ENCODE data around the gene SLC12A9.

SLC12A9 gene

GRCh38 chr7:100855515-100855914, 3.0 kb downstream of the SLC12A9 start:
- H3K9me3 ChIP-seq (ENCODE audit: insufficient read depth, low read length), result no peaks in the 10 kb centered on the region
- no peaks in the 10 kb centered on the region for H3K27me3 ChIP-seq (ENCODE audit: insufficient read depth, insufficient read length)
- H3K4me1 ChIP-seq (ENCODE audit: insufficient read depth, insufficient read length), result peaks cover 2% of the 10 kb centered on the region
- DNase-seq (ENCODE audit: low read depth, low spot score), result no peak
- H3K9ac ChIP-seq (ENCODE audit: insufficient read length, low read depth), result no peak overlapping the region
- H3K36me3 ChIP-seq (ENCODE audit: insufficient read depth, insufficient read length, low read length), result peaks cover 23% of the 10 kb centered on the region
- no peak overlapping the region for H3K4me3 ChIP-seq (ENCODE audit: insufficient read length, low read depth)
- no peak for TF ChIP-seq YY1 (IDR thresholded peaks at IDR 0.05; ENCODE audit: insufficient read depth, insufficient read length)
- no peak for TF ChIP-seq ZNF274 (IDR thresholded peaks at IDR 0.05; ENCODE audit: low read depth, low read length)
- TF ChIP-seq SUZ12 (IDR thresholded peaks at IDR 0.05; ENCODE audit: extremely low read depth, insufficient read depth, insufficient read length), result no peak

DNA sequence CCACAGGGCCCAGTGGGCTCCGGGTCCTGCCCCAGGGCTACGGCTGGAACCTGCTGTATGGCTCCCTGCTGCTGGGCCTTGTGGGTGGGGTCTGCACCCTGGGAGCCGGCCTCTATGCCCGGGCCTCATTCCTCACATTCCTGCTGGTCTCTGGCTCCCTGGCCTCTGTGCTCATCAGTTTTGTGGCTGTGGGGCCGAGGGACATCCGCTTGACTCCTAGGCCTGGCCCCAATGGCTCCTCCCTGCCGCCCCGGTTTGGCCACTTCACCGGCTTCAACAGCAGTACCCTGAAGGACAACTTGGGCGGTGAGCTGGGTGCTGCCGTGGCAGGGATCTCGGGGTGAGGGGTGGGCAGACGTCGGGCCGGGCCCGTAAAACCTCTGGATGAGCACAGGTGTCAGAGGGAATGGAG, 4.4 kb downstream of the SLC12A9 start:
- H3K27me3 ChIP-seq (ENCODE audit: insufficient read depth, insufficient read length), result no peaks in the 10 kb centered on the region
- peaks cover 2% of the 10 kb centered on the region for H3K4me1 ChIP-seq (ENCODE audit: insufficient read depth, insufficient read length)
- H3K9me3 ChIP-seq (ENCODE audit: insufficient read depth, low read length), result no peaks in the 10 kb centered on the region
- H3K36me3 ChIP-seq (ENCODE audit: insufficient read depth, insufficient read length, low read length), result peaks cover 37% of the 10 kb centered on the region
- no peak for DNase-seq (ENCODE audit: low read depth, low spot score)
- TF ChIP-seq SUZ12 (IDR thresholded peaks at IDR 0.05; ENCODE audit: extremely low read depth, insufficient read depth, insufficient read length) (no peak), ZNF274 (IDR thresholded peaks at IDR 0.05; ENCODE audit: low read depth, low read length) (no peak), YY1 (IDR thresholded peaks at IDR 0.05; ENCODE audit: insufficient read depth, insufficient read length) (no peak)
- H3K4me3 ChIP-seq (ENCODE audit: insufficient read length, low read depth), result no peak overlapping the region
- H3K9ac ChIP-seq (ENCODE audit: insufficient read length, low read depth), result no peak overlapping the region

DNA sequence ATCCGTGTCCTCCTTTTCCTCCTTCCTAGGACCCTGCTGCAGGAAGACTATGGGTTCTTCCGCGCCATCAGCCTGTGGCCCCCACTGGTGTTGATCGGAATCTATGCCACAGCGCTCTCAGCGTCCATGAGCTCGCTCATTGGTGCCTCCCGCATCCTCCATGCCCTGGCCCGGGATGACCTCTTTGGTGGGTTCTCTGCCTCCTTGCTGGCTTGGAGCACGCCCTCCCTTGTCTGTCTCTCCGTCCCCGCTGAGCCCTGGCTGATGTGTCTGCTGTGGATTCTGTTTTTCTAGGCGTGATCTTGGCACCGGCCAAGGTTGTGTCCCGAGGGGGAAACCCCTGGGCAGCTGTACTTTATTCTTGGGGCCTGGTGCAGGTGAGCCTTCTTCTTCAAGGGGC, 7.3 kb downstream of the SLC12A9 start:
- H3K4me3 ChIP-seq (ENCODE audit: insufficient read length, low read depth), result no peak overlapping the region
- DNase-seq (ENCODE audit: low read depth, low spot score), result no peak
- no peak overlapping the region for H3K9ac ChIP-seq (ENCODE audit: insufficient read length, low read depth)
- TF ChIP-seq YY1 (IDR thresholded peaks at IDR 0.05; ENCODE audit: insufficient read depth, insufficient read length), result no peak
- no peak for TF ChIP-seq ZNF274 (IDR thresholded peaks at IDR 0.05; ENCODE audit: low read depth, low read length)
- TF ChIP-seq SUZ12 (IDR thresholded peaks at IDR 0.05; ENCODE audit: extremely low read depth, insufficient read depth, insufficient read length), result no peak
- no peaks in the 10 kb centered on the region for H3K27me3 ChIP-seq (ENCODE audit: insufficient read depth, insufficient read length)
- no peaks in the 10 kb centered on the region for H3K9me3 ChIP-seq (ENCODE audit: insufficient read depth, low read length)
- H3K36me3 ChIP-seq (ENCODE audit: insufficient read depth, insufficient read length, low read length), result peaks cover 49% of the 10 kb centered on the region
- peaks cover 2% of the 10 kb centered on the region for H3K4me1 ChIP-seq (ENCODE audit: insufficient read depth, insufficient read length)

- peaks cover 39% of the 10 kb centered on the region for H3K36me3 ChIP-seq (ENCODE audit: insufficient read depth, insufficient read length, low read length)
- H3K9ac ChIP-seq (ENCODE audit: insufficient read length, low read depth), result no peak overlapping the region
These were observed 8.4 kb downstream of the SLC12A9 start for GRCh38 chr7:100860702-100861615.

GRCh38 chr7:100861616-100861985, 9.1 kb downstream of the SLC12A9 start:
- no peak for DNase-seq (ENCODE audit: low read depth, low spot score)
- Histone ChIP-seq H3K4me1 (ENCODE audit: insufficient read depth, insufficient read length) (peaks cover 5% of the 10 kb centered on the region), H3K9ac (ENCODE audit: insufficient read length, low read depth) (no peak overlapping the region), H3K9me3 (ENCODE audit: insufficient read depth, low read length) (no peaks in the 10 kb centered on the region), H3K36me3 (ENCODE audit: insufficient read depth, insufficient read length, low read length) (peaks cover 39% of the 10 kb centered on the region), H3K27me3 (ENCODE audit: insufficient read depth, insufficient read length) (no peaks in the 10 kb centered on the region), H3K4me3 (ENCODE audit: insufficient read length, low read depth) (no peak overlapping the region)
- TF ChIP-seq YY1 (IDR thresholded peaks at IDR 0.05; ENCODE audit: insufficient read depth, insufficient read length) (no peak), SUZ12 (IDR thresholded peaks at IDR 0.05; ENCODE audit: extremely low read depth, insufficient read depth, insufficient read length) (no peak), ZNF274 (IDR thresholded peaks at IDR 0.05; ENCODE audit: low read depth, low read length) (no peak)

More at GRCh38 chr7:100860702-100861615, 8.4 kb downstream of the SLC12A9 start:
- DNase-seq (ENCODE audit: low read depth, low spot score), result no peak
- Histone ChIP-seq H3K4me3 (ENCODE audit: insufficient read length, low read depth) (no peak overlapping the region), H3K4me1 (ENCODE audit: insufficient read depth, insufficient read length) (peaks cover 2% of the 10 kb centered on the region), H3K9me3 (ENCODE audit: insufficient read depth, low read length) (no peaks in the 10 kb centered on the region), H3K27me3 (ENCODE audit: insufficient read depth, insufficient read length) (no peaks in the 10 kb centered on the region)
- TF ChIP-seq ZNF274 (IDR thresholded peaks at IDR 0.05; ENCODE audit: low read depth, low read length) (no peak), SUZ12 (IDR thresholded peaks at IDR 0.05; ENCODE audit: extremely low read depth, insufficient read depth, insufficient read length) (no peak), YY1 (IDR thresholded peaks at IDR 0.05; ENCODE audit: insufficient read depth, insufficient read length) (no peak)

GRCh38 chr7:100863406-100863950, 11.0 kb downstream of the SLC12A9 start:
- no peak for TF ChIP-seq YY1 (IDR thresholded peaks at IDR 0.05; ENCODE audit: insufficient read depth, insufficient read length)
- TF ChIP-seq ZNF274 (IDR thresholded peaks at IDR 0.05; ENCODE audit: low read depth, low read length), result no peak
- no peak for TF ChIP-seq SUZ12 (IDR thresholded peaks at IDR 0.05; ENCODE audit: extremely low read depth, insufficient read depth, insufficient read length)
- Histone ChIP-seq H3K27me3 (ENCODE audit: insufficient read depth, insufficient read length) (no peaks in the 10 kb centered on the region), H3K4me1 (ENCODE audit: insufficient read depth, insufficient read length) (peaks cover 7% of the 10 kb centered on the region), H3K9ac (ENCODE audit: insufficient read length, low read depth) (no peak overlapping the region), H3K36me3 (ENCODE audit: insufficient read depth, insufficient read length, low read length) (peaks cover 45% of the 10 kb centered on the region), H3K4me3 (ENCODE audit: insufficient read length, low read depth) (no peak overlapping the region), H3K9me3 (ENCODE audit: insufficient read depth, low read length) (no peaks in the 10 kb centered on the region)
- no peak for DNase-seq (ENCODE audit: low read depth, low spot score)

- TF ChIP-seq ZNF274 (IDR thresholded peaks at IDR 0.05; ENCODE audit: low read depth, low read length) (no peak), SUZ12 (IDR thresholded peaks at IDR 0.05; ENCODE audit: extremely low read depth, insufficient read depth, insufficient read length) (no peak), YY1 (IDR thresholded peaks at IDR 0.05; ENCODE audit: insufficient read depth, insufficient read length) (no peak)
- Histone ChIP-seq H3K9me3 (ENCODE audit: insufficient read depth, low read length) (no peaks in the 10 kb centered on the region), H3K4me1 (ENCODE audit: insufficient read depth, insufficient read length) (peaks cover 7% of the 10 kb centered on the region), H3K27me3 (ENCODE audit: insufficient read depth, insufficient read length) (no peaks in the 10 kb centered on the region), H3K36me3 (ENCODE audit: insufficient read depth, insufficient read length, low read length) (peaks cover 53% of the 10 kb centered on the region), H3K4me3 (ENCODE audit: insufficient read length, low read depth) (no peak overlapping the region), H3K9ac (ENCODE audit: insufficient read length, low read depth) (no peak overlapping the region)
- no peak for DNase-seq (ENCODE audit: low read depth, low spot score)
These were observed 11.8 kb downstream of the SLC12A9 start for GRCh38 chr7:100864263-100864845.
